ENCODE results near the gene DOCK2.

- TF ChIP-seq CTCF (optimal IDR thresholded peaks at IDR 0.05 in 1 of 3, IDR thresholded peaks at IDR 0.05 in 1 of 3, conservative IDR thresholded peaks at IDR 0.05 in 1 of 3; ENCODE audit: extremely low read depth in 1 of 3, insufficient read depth in 2 of 3, low read length in 3 of 3) (no peak), EZH2 (IDR thresholded peaks at IDR 0.05; ENCODE audit: low read length) (no peak)
These were observed 210.4 kb downstream of the DOCK2 start for GRCh38 chr5:169847519-169847918.

Measured in keratinocyte (primary cell).